Measurements from ENCODE around the gene PRRT4. TPM values are rescaled to one million over a fixed set of nuclear protein-coding genes. Genes with fewer than 3 reads are reported as not detected.

The PRRT4 gene
- total RNA-seq, 2 donors from 2014 or later: 2.2 to 3.7 TPM

DNA sequence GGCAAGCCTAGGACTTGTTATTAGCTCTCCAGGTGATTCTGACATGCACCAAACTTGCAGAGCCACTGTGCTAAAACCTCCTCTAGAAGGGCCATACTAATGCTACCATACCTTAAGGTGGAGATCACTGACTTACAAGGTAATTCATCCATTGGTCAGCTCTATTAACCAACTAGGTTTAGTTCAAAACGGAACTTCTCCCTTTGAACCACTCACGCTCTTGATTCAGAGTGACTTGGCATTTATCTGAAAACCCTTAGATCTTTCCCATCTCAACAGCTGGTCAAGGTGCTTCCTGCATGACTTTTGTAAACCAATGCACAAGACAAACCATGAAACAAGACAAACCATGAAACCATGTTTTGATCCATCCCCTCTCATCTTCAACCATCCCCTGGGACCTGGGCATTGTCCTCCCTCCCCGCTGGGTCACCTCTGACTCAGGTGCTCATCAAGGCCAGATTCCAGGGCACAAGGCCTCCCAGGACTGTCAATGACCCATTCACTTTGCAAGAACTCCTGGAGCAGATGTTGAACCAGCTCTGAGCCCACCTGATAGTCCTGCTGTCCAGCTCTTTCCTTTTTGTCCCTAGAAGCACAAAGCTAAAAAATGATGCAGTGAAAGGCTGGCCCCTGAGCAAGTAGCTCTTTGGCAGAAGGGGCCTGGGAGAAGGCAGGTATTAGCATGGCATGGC, 29.5 kb upstream of the PRRT4 start:
- DNase-seq (ENCODE audit: low spot score) (no peak), ATAC-seq (ENCODE audit: insufficient number of reproducible peaks, low FRiP score, low read depth) (no peak)
- H3K4me1 ChIP-seq (ENCODE audit: control insufficient read depth in 1 of 2, low read depth in 2 of 2): peaks cover 0 to 8% of the 10 kb centered on the region in 2 donors
- no peak overlapping the region for H3K27ac ChIP-seq
- H3K27me3 ChIP-seq (replicated peaks; ENCODE audit: insufficient read depth): no peaks in the 10 kb centered on the region
- H3K4me3 ChIP-seq: no peak overlapping the region
- no peaks in the 10 kb centered on the region for H3K9me3 ChIP-seq
- H3K36me3 ChIP-seq: peaks cover 23% of the 10 kb centered on the region
- TF ChIP-seq, protein P1, sequence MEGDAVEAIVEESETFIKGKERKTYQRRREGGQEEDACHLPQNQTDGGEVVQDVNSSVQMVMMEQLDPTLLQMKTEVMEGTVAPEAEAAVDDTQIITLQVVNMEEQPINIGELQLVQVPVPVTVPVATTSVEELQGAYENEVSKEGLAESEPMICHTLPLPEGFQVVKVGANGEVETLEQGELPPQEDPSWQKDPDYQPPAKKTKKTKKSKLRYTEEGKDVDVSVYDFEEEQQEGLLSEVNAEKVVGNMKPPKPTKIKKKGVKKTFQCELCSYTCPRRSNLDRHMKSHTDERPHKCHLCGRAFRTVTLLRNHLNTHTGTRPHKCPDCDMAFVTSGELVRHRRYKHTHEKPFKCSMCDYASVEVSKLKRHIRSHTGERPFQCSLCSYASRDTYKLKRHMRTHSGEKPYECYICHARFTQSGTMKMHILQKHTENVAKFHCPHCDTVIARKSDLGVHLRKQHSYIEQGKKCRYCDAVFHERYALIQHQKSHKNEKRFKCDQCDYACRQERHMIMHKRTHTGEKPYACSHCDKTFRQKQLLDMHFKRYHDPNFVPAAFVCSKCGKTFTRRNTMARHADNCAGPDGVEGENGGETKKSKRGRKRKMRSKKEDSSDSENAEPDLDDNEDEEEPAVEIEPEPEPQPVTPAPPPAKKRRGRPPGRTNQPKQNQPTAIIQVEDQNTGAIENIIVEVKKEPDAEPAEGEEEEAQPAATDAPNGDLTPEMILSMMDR (IDR thresholded peaks at IDR 0.05): no peak

DNA sequence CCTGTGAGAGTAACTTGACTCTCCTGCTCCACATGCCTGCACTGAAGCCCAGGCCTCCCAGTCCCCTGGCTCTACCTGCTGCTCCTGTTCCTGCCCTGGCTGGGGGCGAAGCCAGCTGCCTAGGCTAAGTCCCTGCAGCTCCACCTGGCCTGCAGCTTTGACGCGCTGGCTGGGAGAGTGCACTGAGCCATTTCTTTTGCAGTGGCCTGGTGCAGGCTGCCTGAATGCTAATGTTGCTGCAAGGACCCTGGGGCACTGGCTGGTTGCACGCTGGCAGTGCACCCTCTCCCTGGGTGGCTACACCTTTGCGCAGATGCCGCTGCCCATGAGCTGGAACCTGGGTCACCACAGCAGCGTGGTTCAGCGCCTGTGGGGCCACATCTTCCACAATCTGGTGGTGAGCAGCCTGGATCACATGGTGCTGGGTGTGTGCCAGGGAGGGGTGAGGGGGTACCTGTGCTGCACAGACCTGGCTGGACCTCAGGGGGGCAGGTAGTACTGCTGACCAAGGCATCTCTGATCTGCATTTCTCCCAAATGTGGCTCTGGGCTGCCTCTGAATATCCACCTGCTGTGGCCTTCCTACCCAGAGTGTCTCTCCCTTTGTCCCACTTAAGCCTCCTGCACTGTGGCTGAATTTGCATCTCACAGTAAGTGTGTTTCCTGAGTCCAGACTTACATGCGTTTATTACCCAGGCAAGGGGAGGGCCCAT, 28.3 kb upstream of the PRRT4 start:
- DNase-seq (ENCODE audit: low spot score) (no peak), ATAC-seq (ENCODE audit: insufficient number of reproducible peaks, low FRiP score, low read depth) (no peak)
- Histone ChIP-seq H3K9me3 (no peaks in the 10 kb centered on the region), H3K27ac (no peak overlapping the region), H3K27me3 (replicated peaks; ENCODE audit: insufficient read depth) (no peaks in the 10 kb centered on the region), H3K36me3 (peaks cover 11% of the 10 kb centered on the region), H3K4me3 (no peak overlapping the region), H3K4me1 (ENCODE audit: control insufficient read depth in 1 of 2, low read depth in 2 of 2) (peaks cover 0 to 8% of the 10 kb centered on the region in 2 donors)
- TF ChIP-seq, protein P1 (IDR thresholded peaks at IDR 0.05): no peak

- Histone ChIP-seq H3K36me3 (peaks cover 4% of the 10 kb centered on the region), H3K9me3 (no peaks in the 10 kb centered on the region), H3K4me1 (ENCODE audit: control insufficient read depth in 1 of 2, low read depth in 2 of 2) (peaks cover 0 to 8% of the 10 kb centered on the region in 2 donors), H3K27me3 (replicated peaks; ENCODE audit: insufficient read depth) (no peaks in the 10 kb centered on the region), H3K4me3 (no peak overlapping the region), H3K27ac (no peak overlapping the region)
- no peak for ATAC-seq (ENCODE audit: insufficient number of reproducible peaks, low FRiP score, low read depth)
- no peak for DNase-seq (ENCODE audit: low spot score)
- TF ChIP-seq, protein P1 (IDR thresholded peaks at IDR 0.05): no peak
Measured at GRCh38 chr7:128389085-128389617, 27.7 kb upstream of the PRRT4 start.

GRCh38 chr7:128388145-128388485, 26.6 kb upstream of the PRRT4 start:
- TF ChIP-seq, protein P1 (IDR thresholded peaks at IDR 0.05): no peak
- H3K4me1 ChIP-seq (ENCODE audit: control insufficient read depth in 1 of 2, low read depth in 2 of 2): peaks cover 0 to 8% of the 10 kb centered on the region in 2 donors
- no peaks in the 10 kb centered on the region for H3K9me3 ChIP-seq
- ATAC-seq (ENCODE audit: insufficient number of reproducible peaks, low FRiP score, low read depth) (no peak), DNase-seq (ENCODE audit: low spot score) (no peak)
- no peaks in the 10 kb centered on the region for H3K36me3 ChIP-seq
- no peak overlapping the region for H3K27ac ChIP-seq
- H3K27me3 ChIP-seq (replicated peaks; ENCODE audit: insufficient read depth): no peaks in the 10 kb centered on the region
- H3K4me3 ChIP-seq: no peak overlapping the region

Measured in thoracic aorta (tissue), 2 donors.